K562 (cell line): ENCODE results near the gene IL21. TPM values are rescaled to one million over a fixed set of nuclear protein-coding genes. Genes with fewer than 3 reads are reported as not detected.

ENCODE experiments used
- ATAC-seq: fragments of 200-7000 bp; cut with Tn5 transposase; 3 replicates; pipeline ENCODE4 v1.9.1; 2020; ENCODE audit warnings: moderate library complexity
- Bru-seq: library from RNA; stranded (reverse); fragments of 400-500 nt; gene quantifications from one replicate; lab custom pipeline; 2021; lab: Mats Ljungman, UMichigan
- BruChase-seq, 2 experiments: library from RNA; stranded (reverse); fragments of 400-500 nt; gene quantifications; one replicate each; lab custom pipeline; 2021; lab: Mats Ljungman, UMichigan
- BruUV-seq: library from RNA; stranded (reverse); fragments of 400-500 nt; replicated peaks from 2 replicates; lab custom pipeline; 2021; lab: Mats Ljungman, UMichigan
- CTCF ChIA-PET: fragments of 300-600 bp; formaldehyde crosslinking; extraction: SDS; loops from one replicate; lab custom pipeline; 2021; ENCODE audit warnings: low intra/inter-chr PET ratio; lab: Yijun Ruan, JAX
- POLR2A ChIA-PET: fragments of 300-600, 350-650 bp; sonication (Branson Sonifier 250); formaldehyde crosslinking; extraction: SDS; loops from one replicate; lab custom pipeline; 2021; ENCODE audit warnings: antibody characterized with exemption, inconsistent platforms; lab: Yijun Ruan, JAX
- DNase-seq, 4 experiments: peaks; one replicate each; pipeline versions ENCODE4 v3.0.0 to v3.0.0-alpha.2; 2011 to 2018; ENCODE audit warnings: low spot score in 3 of 4, mixed read lengths in 3 of 4; ENCODE audit errors: extremely low read depth in 1 of 4
- FAIRE-seq: peaks from 2 replicates; lab custom pipeline; 2011; peaks lifted over from hg19 to GRCh38; lab: Jason Lieb, UNC
- H2AFZ ChIP-seq: 2 replicates; pipeline ENCODE4 v1.6.0; 2011; ENCODE audit warnings: low read depth, low read length, control low read depth, inconsistent platforms
- H3K27ac ChIP-seq: fragments of 200-600 bp; 3 replicates; pipeline ENCODE4 v1.8.0; 2011; ENCODE audit warnings: low read depth, mild to moderate bottlenecking, control low read depth, inconsistent platforms, low read length, moderate library complexity, mixed read lengths; ENCODE audit errors: extremely low read depth
- H3K27me3 ChIP-seq, 2 experiments: fragments of 300-600 bp in 1 of 2; 2 replicates in 1 of 2; 3 replicates in 1 of 2; pipeline versions ENCODE4 v1.6.0 to v1.8.0; 2011; ENCODE audit warnings: inconsistent platforms in 2 of 2, low read length in 2 of 2, mild to moderate bottlenecking in 1 of 2, mixed read lengths in 1 of 2, moderate library complexity in 1 of 2; ENCODE audit not compliant: control insufficient read depth in 2 of 2, insufficient read depth in 2 of 2
- H3K36me3 ChIP-seq: fragments of 300-600 bp; 3 replicates; pipeline ENCODE4 v1.8.0; 2011; ENCODE audit warnings: mild to moderate bottlenecking, low read length, inconsistent platforms; ENCODE audit not compliant: control insufficient read depth, insufficient read depth
- H3K4me1 ChIP-seq, 2 experiments: fragments of 200-600 bp in 1 of 2; replicated peaks in 1 of 2; 2 replicates in 1 of 2; 3 replicates in 1 of 2; pipeline versions ENCODE4 v1.5.1 to v1.8.0; 2011; ENCODE audit warnings: inconsistent platforms in 2 of 2, low read length in 2 of 2, mild to moderate bottlenecking in 1 of 2, mixed read lengths in 1 of 2, moderate library complexity in 1 of 2; ENCODE audit not compliant: control insufficient read depth in 2 of 2, insufficient read depth in 2 of 2
- H3K4me2 ChIP-seq: 2 replicates; pipeline ENCODE4 v1.6.1; 2011; ENCODE audit warnings: low read length, control low read depth, inconsistent platforms, mixed read lengths; ENCODE audit not compliant: insufficient read depth
- H3K4me3 ChIP-seq: fragments of 200-600 bp; sonication (generic), shearing (Covaris generic); 2 replicates; pipeline ENCODE4 v1.5.1; 2016; ENCODE audit warnings: control low read depth, inconsistent platforms
- H3K79me2 ChIP-seq: fragments of 200-600 bp; 3 replicates; pipeline ENCODE4 v1.8.0; 2011; ENCODE audit warnings: low read length, inconsistent platforms; ENCODE audit not compliant: control insufficient read depth, insufficient read depth
- H3K9ac ChIP-seq, 2 experiments: 2 replicates each; pipeline versions ENCODE4 v1.6.0 to v1.6.1; 2011; ENCODE audit warnings: low read depth in 2 of 2, low read length in 2 of 2, control low read depth in 1 of 2, inconsistent platforms in 1 of 2, mild to moderate bottlenecking in 1 of 2, mixed read lengths in 1 of 2; ENCODE audit not compliant: insufficient read depth in 1 of 2
- H3K9me1 ChIP-seq: one replicate; pipeline ENCODE4 v1.6.0; 2011; ENCODE audit warnings: inconsistent platforms, mild to moderate bottlenecking, low read length, moderate library complexity; ENCODE audit not compliant: control insufficient read depth, insufficient read depth
- H3K9me3 ChIP-seq: replicated peaks from 2 replicates; pipeline ENCODE4 v1.5.1; 2011; ENCODE audit warnings: low read depth, low read length, inconsistent platforms; ENCODE audit not compliant: control insufficient read depth, insufficient read depth
- H4K20me1 ChIP-seq: replicated peaks from 2 replicates; pipeline ENCODE4 v1.6.1; 2011; ENCODE audit warnings: low read length, inconsistent platforms, mixed read lengths; ENCODE audit not compliant: control insufficient read depth, insufficient read depth
- ATF7 ChIP-seq: fragments of 450-650 bp; IDR thresholded peaks from 2 replicates; pipeline ENCODE4 v1.7.1; 2014; ENCODE audit warnings: mild to moderate bottlenecking, moderate library complexity
- EP400 ChIP-seq: fragments of 450-650 bp; IDR thresholded peaks from 2 replicates; pipeline ENCODE4 v1.6.1; 2017; ENCODE audit warnings: antibody characterized with exemption, mild to moderate bottlenecking, moderate library complexity
- JUND ChIP-seq, 2 experiments: IDR thresholded peaks; 2 replicates in 1 of 2; 3 replicates in 1 of 2; pipeline ENCODE4 v1.6.1; 2011; ENCODE audit warnings: borderline replicate concordance in 2 of 2, low read depth in 2 of 2, low read length in 2 of 2, improper control_type of control experiment in 1 of 2, missing biosample characterization in 1 of 2, missing genetic modification characterization in 1 of 2, missing genetic modification reagents in 1 of 2
- MBD1 ChIP-seq: fragments of 250-450 bp; sonication (Bioruptor Pico); IDR thresholded peaks from 2 replicates; pipeline ENCODE4 v1.8.0; 2022; ENCODE audit warnings: inconsistent platforms
- MYBL2 ChIP-seq, 2 experiments: fragments of 450-650 bp in 1 of 2; sonication (generic) in 1 of 2; formaldehyde crosslinking in 1 of 2; IDR thresholded peaks; 2 replicates each; pipeline versions ENCODE4 v1.6.1 to v1.8.1; 2017 to 2022; ENCODE audit warnings: borderline replicate concordance in 1 of 2, inconsistent platforms in 1 of 2, low read depth in 1 of 2, mild to moderate bottlenecking in 1 of 2, missing genetic modification reagents in 1 of 2, moderate library complexity in 1 of 2
- TAF15 ChIP-seq: fragments of 200-400 bp; formaldehyde crosslinking; IDR thresholded peaks from 2 replicates; pipeline ENCODE4 v1.6.1; 2017; ENCODE audit warnings: mild to moderate bottlenecking, low read depth, low read length, moderate library complexity
- ZKSCAN1 ChIP-seq: fragments of 150-350 bp; IDR thresholded peaks from 2 replicates; pipeline ENCODE4 v1.6.1; 2016; ENCODE audit warnings: low read depth, low read length
- ZNF239 ChIP-seq: fragments of 250-450 bp; sonication (Bioruptor Pico); IDR thresholded peaks from 2 replicates; pipeline ENCODE4 v1.4.0; 2020; ENCODE audit warnings: mild to moderate bottlenecking
- WGBS: fragments of 100-300 bp; shearing (Covaris generic); methylation state at CpG from one replicate; pipeline ENCODE4 v1.1.6; 2016; ENCODE audit warnings: low coverage, mixed read lengths; ENCODE audit not compliant: insufficient coverage; ENCODE audit errors: missing lambda C conversion rate; 5-methylcytosine and 5-hydroxymethylcytosine counted together
- in situ Hi-C: fragments of 300-500 bp; cut with MboI; formaldehyde crosslinking; loops from 4 replicates; pipeline ENCODE4 v1.15.0; 2018; ENCODE audit warnings: inconsistent platforms, mixed read lengths
- intact Hi-C: fragments of 100-400 bp; cut with micrococcal nuclease; formaldehyde crosslinking; loops from 2 replicates; pipeline ENCODE4 v1.14.2; 2022
- long read RNA-seq, 3 experiments: library from polyadenylated mRNA in 2 of 3; library from RNA in 1 of 3; unstranded in 2 of 3; stranded (forward) in 1 of 3; transcript quantifications; one replicate each; pipeline ENCODE4 v2.0.0, GENCODE V29; 2019 to 2022
- polyA minus RNA-seq, 3 experiments: library from RNA; depleted of rRNA, polyadenylated mRNA; stranded (reverse); fragments of >200 nt; gene quantifications; 2 replicates each; pipeline ENCODE4 v1.2.3, GENCODE V29; 2011
- polyA plus RNA-seq, 8 experiments: library from polyadenylated mRNA; depleted of rRNA in 4 of 8; stranded (reverse) in 5 of 8; unstranded in 3 of 8; fragments of >200 nt; fragmentation: Nextera tagmentation in 2 of 8; fragmentation: Illumina TruSeq in 1 of 8; extraction: Ambion mirVana in 2 of 8; extraction: Trizol in 1 of 8; gene quantifications; 2 replicates each; pipeline versions ENCODE4 v1.2.1 to v1.2.3, GENCODE V29; 2011 to 2014; ENCODE audit warnings: inconsistent platforms in 1 of 8, missing spikeins in 1 of 8
- total RNA-seq, 7 experiments: library from RNA; depleted of rRNA in 6 of 7; stranded (reverse); fragments of >200 nt in 6 of 7; fragmentation: Illumina TruSeq in 2 of 7; extraction: Trizol in 2 of 7; gene quantifications; 2 replicates each; pipeline versions ENCODE4 v1.2.1 to v1.2.3, GENCODE V29; 2011 to 2021; ENCODE audit warnings: low replicate concordance in 1 of 7
- TF ChIP-seq, protein P1 (sequence below), 2 experiments: IDR thresholded peaks in 1 of 2; conservative IDR thresholded peaks in 1 of 2; 2 replicates each; pipeline ENCODE4 v1.6.1; 2016; ENCODE audit warnings: low read depth in 2 of 2, mild to moderate bottlenecking in 1 of 2, missing compliant biosample characterization in 1 of 2, missing genetic modification characterization in 1 of 2, moderate library complexity in 1 of 2
- TF ChIP-seq, protein P2 (sequence below): fragments of 450-650 bp; formaldehyde crosslinking; IDR thresholded peaks from 2 replicates; pipeline ENCODE4 v1.4.0; 2020; ENCODE audit warnings: mild to moderate bottlenecking, mixed read lengths

Gene IL21
- not detected in 2 replicates for total RNA-seq (2011; cell fraction: chromatin; rRNA removed; ENCODE audit: low replicate concordance)
- total RNA-seq (2011; cell fraction: nucleolus; rRNA removed): not detected in 2 replicates
- total RNA-seq (2011; cell fraction: nucleoplasm; rRNA removed): not detected in 2 replicates
- not detected in 2 replicates for total RNA-seq (2014; rRNA removed)
- 0.06 TPM in 1 of 2 replicates, not detected in the other for total RNA-seq (2014; rRNA removed; fragmentation: Illumina TruSeq; extraction: Trizol)
- not detected in 2 replicates for total RNA-seq (2015; rRNA removed; fragmentation: Illumina TruSeq; extraction: Trizol)
- total RNA-seq (2021): 0.18 TPM in 1 of 2 replicates, not detected in the other
- 0.03 TPM in 1 of 2 replicates, not detected in the other for polyA plus RNA-seq (2011; rRNA removed)
- polyA plus RNA-seq (2011; cell fraction: cytosol; rRNA removed): not detected in 2 replicates
- polyA plus RNA-seq (2011; cell fraction: nucleus; rRNA removed): not detected in 2 replicates
- polyA plus RNA-seq (2012): 0.04 TPM in 1 of 2 replicates, not detected in the other
- not detected in 2 replicates for polyA plus RNA-seq (2014; fragmentation: Illumina TruSeq; extraction: Trizol)
- not detected for polyA plus RNA-seq (2014; fragmentation: Nextera tagmentation; extraction: Ambion mirVana)
- not detected in 2 replicates for polyA plus RNA-seq (2014; rRNA removed)
- polyA minus RNA-seq (2011; rRNA and poly(A)+ RNA removed): not detected in 2 replicates
- polyA minus RNA-seq (2011; cell fraction: cytosol; rRNA and poly(A)+ RNA removed): not detected in 2 replicates
- polyA minus RNA-seq (2011; cell fraction: nucleus; rRNA and poly(A)+ RNA removed): not detected in 2 replicates
- Bru-seq, nascent RNA: not detected
- BruChase-seq, experiment 1, labeled RNA remaining after a 2-hour chase: not detected
- BruChase-seq, experiment 2, labeled RNA remaining after a 6-hour chase: not detected
- long read RNA-seq, experiment 1: 0 reads
- long read RNA-seq, experiment 2: 0 reads
- long read RNA-seq, experiment 3: 0 reads

- no TSS peak for BruUV-seq
- CTCF ChIA-PET: no interaction called here
- Histone ChIP-seq H3K27me3 (no peaks in the 10 kb centered on the region), H3K9me3 (no peaks in the 10 kb centered on the region), H3K36me3 (no peaks in the 10 kb centered on the region), H3K79me2 (no peaks in the 10 kb centered on the region), H3K4me3 (no peak within 1 kb of the TSS), H3K9ac (no peak within 1 kb of the TSS), H4K20me1 (no peaks in the 10 kb centered on the region), H3K4me1 (peaks cover 0 to 3% of the 10 kb centered on the region in 2 experiments; a peak in 2 of 5 replicates), H3K9me1 (no peaks in the 10 kb centered on the region), H3K27ac (no peak within 1 kb of the TSS), H3K4me2 (no peak within 1 kb of the TSS), H2AFZ (no peak within 1 kb of the TSS; the same call in 1 of the 2 replicates)
- no peak for FAIRE-seq
- 14% methylated on average over 4 of the region's 4 CpGs for WGBS
- POLR2A ChIA-PET: interaction anchor here (1.5 kb wide), 1 partner anchor 19 kb away, joined by 5 read pairs; no protein-coding TSS in a partner anchor
- no peak for DNase-seq
- ATAC-seq: no peak
- in situ Hi-C loops (loop anchor here (5.0 kb wide), 1 partner anchor 86 kb away; no protein-coding TSS in a partner anchor), intact Hi-C loops (no loop called here)
- no peak for TF ChIP-seq JUND (IDR thresholded peaks at IDR 0.05; ENCODE audit: borderline replicate concordance, low read depth, low read length)
- no peak for TF ChIP-seq JUND (tag; IDR thresholded peaks at IDR 0.05; ENCODE audit: borderline replicate concordance, low read depth, low read length)
- no peak for TF ChIP-seq MYBL2 (IDR thresholded peaks at IDR 0.05; ENCODE audit: low read depth)
- TF ChIP-seq MYBL2 (CRISPR knock-in tag; IDR thresholded peaks at IDR 0.05; ENCODE audit: borderline replicate concordance): no peak
- TF ChIP-seq TAF15: no peak
- no peak for TF ChIP-seq MBD1
- TF ChIP-seq EP400: no peak
- TF ChIP-seq, protein P1, sequence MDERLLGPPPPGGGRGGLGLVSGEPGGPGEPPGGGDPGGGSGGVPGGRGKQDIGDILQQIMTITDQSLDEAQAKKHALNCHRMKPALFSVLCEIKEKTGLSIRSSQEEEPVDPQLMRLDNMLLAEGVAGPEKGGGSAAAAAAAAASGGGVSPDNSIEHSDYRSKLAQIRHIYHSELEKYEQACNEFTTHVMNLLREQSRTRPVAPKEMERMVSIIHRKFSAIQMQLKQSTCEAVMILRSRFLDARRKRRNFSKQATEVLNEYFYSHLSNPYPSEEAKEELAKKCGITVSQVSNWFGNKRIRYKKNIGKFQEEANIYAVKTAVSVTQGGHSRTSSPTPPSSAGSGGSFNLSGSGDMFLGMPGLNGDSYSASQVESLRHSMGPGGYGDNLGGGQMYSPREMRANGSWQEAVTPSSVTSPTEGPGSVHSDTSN (CRISPR knock-in tag; IDR thresholded peaks at IDR 0.05; ENCODE audit: low read depth): no peak
- TF ChIP-seq, protein P1 (tag; conservative IDR thresholded peaks at IDR 0.05; ENCODE audit: low read depth): no peak
- TF ChIP-seq ZKSCAN1: no peak
- no peak for TF ChIP-seq ZNF239
- no peak for TF ChIP-seq ATF7
- TF ChIP-seq, protein P2, sequence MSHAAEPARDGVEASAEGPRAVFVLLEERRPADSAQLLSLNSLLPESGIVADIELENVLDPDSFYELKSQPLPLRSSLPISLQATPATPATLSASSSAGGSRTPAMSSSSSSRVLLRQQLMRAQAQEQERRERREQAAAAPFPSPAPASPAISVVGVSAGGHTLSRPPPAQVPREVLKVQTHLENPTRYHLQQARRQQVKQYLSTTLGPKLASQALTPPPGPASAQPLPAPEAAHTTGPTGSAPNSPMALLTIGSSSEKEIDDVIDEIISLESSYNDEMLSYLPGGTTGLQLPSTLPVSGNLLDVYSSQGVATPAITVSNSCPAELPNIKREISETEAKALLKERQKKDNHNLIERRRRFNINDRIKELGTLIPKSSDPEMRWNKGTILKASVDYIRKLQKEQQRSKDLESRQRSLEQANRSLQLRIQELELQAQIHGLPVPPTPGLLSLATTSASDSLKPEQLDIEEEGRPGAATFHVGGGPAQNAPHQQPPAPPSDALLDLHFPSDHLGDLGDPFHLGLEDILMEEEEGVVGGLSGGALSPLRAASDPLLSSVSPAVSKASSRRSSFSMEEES (CRISPR knock-in tag): no peak
These were observed at the start of gene IL21 for GRCh38 chr4:122621016-122621507. Gene IL21 (minus strand): TSS chr4:122621066. CDS start chr4:122621011, 55 bp downstream.
